Measurements from ENCODE around the gene PTPRM.

Gene PTPRM

DNA sequence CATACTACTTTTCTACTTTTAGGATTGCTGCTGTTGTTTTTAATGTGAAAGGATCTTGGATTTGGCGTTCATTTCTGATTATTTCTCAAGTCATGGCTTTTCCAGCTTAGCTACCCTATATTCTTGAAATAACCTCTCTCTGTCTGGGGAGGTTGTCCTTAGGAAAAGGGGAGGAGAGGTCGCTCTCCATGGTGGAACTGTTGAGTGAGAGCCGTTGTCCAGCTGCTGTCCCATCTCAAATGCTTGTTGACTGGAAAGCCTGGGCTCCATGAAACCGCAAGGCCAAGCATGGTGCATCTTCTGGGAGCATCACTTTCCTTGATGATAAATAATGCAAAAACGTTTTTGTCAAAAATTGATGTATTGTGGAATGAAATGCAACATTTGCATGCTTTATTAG, 563.0 kb downstream of the PTPRM start:
- no peaks in the 10 kb centered on the region for H3K4me1 ChIP-seq (ENCODE audit: control insufficient read depth, insufficient read depth, low read length)
- POLR2A ChIA-PET = no interaction called here
- TF ChIP-seq ZNF777 (tag by site-specific recombination; IDR thresholded peaks at IDR 0.05; ENCODE audit: borderline replicate concordance) = no peak
- TF ChIP-seq, protein P1, sequence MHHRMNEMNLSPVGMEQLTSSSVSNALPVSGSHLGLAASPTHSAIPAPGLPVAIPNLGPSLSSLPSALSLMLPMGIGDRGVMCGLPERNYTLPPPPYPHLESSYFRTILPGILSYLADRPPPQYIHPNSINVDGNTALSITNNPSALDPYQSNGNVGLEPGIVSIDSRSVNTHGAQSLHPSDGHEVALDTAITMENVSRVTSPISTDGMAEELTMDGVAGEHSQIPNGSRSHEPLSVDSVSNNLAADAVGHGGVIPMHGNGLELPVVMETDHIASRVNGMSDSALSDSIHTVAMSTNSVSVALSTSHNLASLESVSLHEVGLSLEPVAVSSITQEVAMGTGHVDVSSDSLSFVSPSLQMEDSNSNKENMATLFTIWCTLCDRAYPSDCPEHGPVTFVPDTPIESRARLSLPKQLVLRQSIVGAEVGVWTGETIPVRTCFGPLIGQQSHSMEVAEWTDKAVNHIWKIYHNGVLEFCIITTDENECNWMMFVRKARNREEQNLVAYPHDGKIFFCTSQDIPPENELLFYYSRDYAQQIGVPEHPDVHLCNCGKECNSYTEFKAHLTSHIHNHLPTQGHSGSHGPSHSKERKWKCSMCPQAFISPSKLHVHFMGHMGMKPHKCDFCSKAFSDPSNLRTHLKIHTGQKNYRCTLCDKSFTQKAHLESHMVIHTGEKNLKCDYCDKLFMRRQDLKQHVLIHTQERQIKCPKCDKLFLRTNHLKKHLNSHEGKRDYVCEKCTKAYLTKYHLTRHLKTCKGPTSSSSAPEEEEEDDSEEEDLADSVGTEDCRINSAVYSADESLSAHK (tag by site-specific recombination; IDR thresholded peaks at IDR 0.05) = no peak
- TF ChIP-seq, protein P2, sequence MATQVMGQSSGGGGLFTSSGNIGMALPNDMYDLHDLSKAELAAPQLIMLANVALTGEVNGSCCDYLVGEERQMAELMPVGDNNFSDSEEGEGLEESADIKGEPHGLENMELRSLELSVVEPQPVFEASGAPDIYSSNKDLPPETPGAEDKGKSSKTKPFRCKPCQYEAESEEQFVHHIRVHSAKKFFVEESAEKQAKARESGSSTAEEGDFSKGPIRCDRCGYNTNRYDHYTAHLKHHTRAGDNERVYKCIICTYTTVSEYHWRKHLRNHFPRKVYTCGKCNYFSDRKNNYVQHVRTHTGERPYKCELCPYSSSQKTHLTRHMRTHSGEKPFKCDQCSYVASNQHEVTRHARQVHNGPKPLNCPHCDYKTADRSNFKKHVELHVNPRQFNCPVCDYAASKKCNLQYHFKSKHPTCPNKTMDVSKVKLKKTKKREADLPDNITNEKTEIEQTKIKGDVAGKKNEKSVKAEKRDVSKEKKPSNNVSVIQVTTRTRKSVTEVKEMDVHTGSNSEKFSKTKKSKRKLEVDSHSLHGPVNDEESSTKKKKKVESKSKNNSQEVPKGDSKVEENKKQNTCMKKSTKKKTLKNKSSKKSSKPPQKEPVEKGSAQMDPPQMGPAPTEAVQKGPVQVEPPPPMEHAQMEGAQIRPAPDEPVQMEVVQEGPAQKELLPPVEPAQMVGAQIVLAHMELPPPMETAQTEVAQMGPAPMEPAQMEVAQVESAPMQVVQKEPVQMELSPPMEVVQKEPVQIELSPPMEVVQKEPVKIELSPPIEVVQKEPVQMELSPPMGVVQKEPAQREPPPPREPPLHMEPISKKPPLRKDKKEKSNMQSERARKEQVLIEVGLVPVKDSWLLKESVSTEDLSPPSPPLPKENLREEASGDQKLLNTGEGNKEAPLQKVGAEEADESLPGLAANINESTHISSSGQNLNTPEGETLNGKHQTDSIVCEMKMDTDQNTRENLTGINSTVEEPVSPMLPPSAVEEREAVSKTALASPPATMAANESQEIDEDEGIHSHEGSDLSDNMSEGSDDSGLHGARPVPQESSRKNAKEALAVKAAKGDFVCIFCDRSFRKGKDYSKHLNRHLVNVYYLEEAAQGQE (tag by site-specific recombination; IDR thresholded peaks at IDR 0.05) = peak; percentile 85
- H3K27ac ChIP-seq (ENCODE audit: extremely low read depth, low read depth, low read length) = no peak overlapping the region
- no peak overlapping the region for H3K4me3 ChIP-seq (ENCODE audit: low read depth, low read length)
- CTCF ChIA-PET = no interaction called here
- H3K9me3 ChIP-seq (ENCODE audit: control insufficient read depth, insufficient read depth, low read depth, low read length) = no peaks in the 10 kb centered on the region
- no peaks in the 10 kb centered on the region for H3K36me3 ChIP-seq (ENCODE audit: control insufficient read depth in 2 of 2, insufficient read depth in 1 of 2, low read length in 2 of 2)

DNA sequence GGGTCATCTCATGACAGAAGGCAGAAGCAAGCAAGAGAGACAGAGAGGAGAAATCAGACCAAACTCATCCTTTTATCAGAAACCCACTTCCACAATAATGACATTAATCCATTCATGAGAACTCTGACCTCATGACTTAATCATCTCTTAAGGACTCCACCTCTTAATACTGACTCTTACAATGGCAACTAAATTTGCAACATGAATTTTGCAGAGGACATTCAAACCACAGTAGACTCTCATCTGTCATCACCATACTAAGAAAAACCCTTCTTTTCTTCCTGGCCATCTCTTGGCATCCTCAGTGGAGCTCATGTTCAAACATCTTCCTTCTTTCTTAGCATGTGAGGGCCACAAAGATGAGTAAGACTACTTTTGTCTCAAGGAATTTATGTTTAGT, 565.9 kb downstream of the PTPRM start:
- Histone ChIP-seq H3K9me3 (ENCODE audit: control insufficient read depth, insufficient read depth, low read depth, low read length) (no peaks in the 10 kb centered on the region), H3K4me3 (ENCODE audit: low read depth, low read length) (no peak overlapping the region), H3K4me1 (ENCODE audit: control insufficient read depth, insufficient read depth, low read length) (no peaks in the 10 kb centered on the region), H3K27ac (ENCODE audit: extremely low read depth, low read depth, low read length) (no peak overlapping the region), H3K36me3 (ENCODE audit: control insufficient read depth in 2 of 2, insufficient read depth in 1 of 2, low read length in 2 of 2) (no peaks in the 10 kb centered on the region)
- ChIA-PET POLR2A (no interaction called here), CTCF (interaction anchor here (0.7 to 1.0 kb wide), 2 partner anchors 80 to 393 kb away, joined by 3 read pairs; no protein-coding TSS in a partner anchor)
- TF ChIP-seq, protein P3, sequence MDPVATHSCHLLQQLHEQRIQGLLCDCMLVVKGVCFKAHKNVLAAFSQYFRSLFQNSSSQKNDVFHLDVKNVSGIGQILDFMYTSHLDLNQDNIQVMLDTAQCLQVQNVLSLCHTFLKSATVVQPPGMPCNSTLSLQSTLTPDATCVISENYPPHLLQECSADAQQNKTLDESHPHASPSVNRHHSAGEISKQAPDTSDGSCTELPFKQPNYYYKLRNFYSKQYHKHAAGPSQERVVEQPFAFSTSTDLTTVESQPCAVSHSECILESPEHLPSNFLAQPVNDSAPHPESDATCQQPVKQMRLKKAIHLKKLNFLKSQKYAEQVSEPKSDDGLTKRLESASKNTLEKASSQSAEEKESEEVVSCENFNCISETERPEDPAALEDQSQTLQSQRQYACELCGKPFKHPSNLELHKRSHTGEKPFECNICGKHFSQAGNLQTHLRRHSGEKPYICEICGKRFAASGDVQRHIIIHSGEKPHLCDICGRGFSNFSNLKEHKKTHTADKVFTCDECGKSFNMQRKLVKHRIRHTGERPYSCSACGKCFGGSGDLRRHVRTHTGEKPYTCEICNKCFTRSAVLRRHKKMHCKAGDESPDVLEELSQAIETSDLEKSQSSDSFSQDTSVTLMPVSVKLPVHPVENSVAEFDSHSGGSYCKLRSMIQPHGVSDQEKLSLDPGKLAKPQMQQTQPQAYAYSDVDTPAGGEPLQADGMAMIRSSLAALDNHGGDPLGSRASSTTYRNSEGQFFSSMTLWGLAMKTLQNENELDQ (tag by site-specific recombination; IDR thresholded peaks at IDR 0.05; ENCODE audit: low read depth) = no peak
- TF ChIP-seq, protein P4, sequence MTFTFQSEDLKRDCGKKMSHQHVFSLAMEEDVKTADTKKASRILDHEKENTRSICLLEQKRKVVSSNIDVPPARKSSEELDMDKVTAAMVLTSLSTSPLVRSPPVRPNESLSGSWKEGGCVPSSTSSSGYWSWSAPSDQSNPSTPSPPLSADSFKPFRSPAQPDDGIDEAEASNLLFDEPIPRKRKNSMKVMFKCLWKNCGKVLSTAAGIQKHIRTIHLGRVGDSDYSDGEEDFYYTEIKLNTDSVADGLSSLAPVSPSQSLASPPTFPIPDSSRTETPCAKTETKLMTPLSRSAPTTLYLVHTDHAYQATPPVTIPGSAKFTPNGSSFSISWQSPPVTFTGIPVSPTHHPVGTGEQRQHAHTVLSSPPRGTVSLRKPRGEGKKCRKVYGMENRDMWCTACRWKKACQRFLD (tag by site-specific recombination; IDR thresholded peaks at IDR 0.05) = no peak
- TF ChIP-seq ZNF571 (tag by site-specific recombination; IDR thresholded peaks at IDR 0.05) (no peak), ZNF664 (tag by site-specific recombination; IDR thresholded peaks at IDR 0.05) (no peak), GLI2 (tag by site-specific recombination; IDR thresholded peaks at IDR 0.05; ENCODE audit: borderline replicate concordance, low read depth) (no peak), EGR2 (tag by site-specific recombination; IDR thresholded peaks at IDR 0.05; ENCODE audit: low read depth) (no peak), ZFP37 (tag by site-specific recombination; IDR thresholded peaks at IDR 0.05) (no peak), ZNF544 (tag by site-specific recombination; IDR thresholded peaks at IDR 0.05) (no peak), ZNF560 (tag by site-specific recombination; IDR thresholded peaks at IDR 0.05; ENCODE audit: borderline replicate concordance) (no peak)
- TF ChIP-seq, protein P5, sequence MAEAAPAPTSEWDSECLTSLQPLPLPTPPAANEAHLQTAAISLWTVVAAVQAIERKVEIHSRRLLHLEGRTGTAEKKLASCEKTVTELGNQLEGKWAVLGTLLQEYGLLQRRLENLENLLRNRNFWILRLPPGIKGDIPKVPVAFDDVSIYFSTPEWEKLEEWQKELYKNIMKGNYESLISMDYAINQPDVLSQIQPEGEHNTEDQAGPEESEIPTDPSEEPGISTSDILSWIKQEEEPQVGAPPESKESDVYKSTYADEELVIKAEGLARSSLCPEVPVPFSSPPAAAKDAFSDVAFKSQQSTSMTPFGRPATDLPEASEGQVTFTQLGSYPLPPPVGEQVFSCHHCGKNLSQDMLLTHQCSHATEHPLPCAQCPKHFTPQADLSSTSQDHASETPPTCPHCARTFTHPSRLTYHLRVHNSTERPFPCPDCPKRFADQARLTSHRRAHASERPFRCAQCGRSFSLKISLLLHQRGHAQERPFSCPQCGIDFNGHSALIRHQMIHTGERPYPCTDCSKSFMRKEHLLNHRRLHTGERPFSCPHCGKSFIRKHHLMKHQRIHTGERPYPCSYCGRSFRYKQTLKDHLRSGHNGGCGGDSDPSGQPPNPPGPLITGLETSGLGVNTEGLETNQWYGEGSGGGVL (tag by site-specific recombination; IDR thresholded peaks at IDR 0.05) = no peak

Measured in HEK293 (cell line).